IPS DF 19.7 (cell line): ENCODE results near the gene PLA2G12B.
"Not testable (repeated sequence)": the region's sequence is repeated elsewhere in the genome, so short reads cannot be mapped to it uniquely, and the experiment has no call there.

ENCODE experiments used
- DNase-seq: peaks from one replicate; pipeline ENCODE4 v3.0.0-alpha.2; 2013; ENCODE audit warnings: low read depth, low spot score

PLA2G12B gene

DNA sequence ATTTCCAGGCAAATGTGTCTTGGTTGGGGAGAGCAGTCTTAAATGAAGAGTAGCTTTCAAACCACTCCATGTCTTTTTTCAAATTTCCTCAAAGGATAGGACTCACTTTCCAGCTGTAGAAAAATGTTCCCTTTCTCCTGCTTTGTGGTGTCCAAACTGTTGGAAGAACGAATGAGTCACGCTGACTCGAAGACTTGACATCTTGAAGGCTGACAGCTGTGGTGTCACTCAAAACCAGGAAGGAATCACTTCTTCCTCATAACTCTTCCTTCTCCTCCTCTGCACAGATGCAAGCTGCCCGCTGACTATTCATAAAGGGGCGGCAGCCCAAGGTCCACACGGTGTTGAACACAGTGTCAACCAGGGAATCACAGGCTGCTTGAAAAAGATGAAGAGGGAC, 19.2 kb downstream of the PLA2G12B start:
- DNase-seq = no peak

- no peak for DNase-seq
Measured at GRCh38 chr10:72932259-72933015, 22.2 kb downstream of the PLA2G12B start.

DNA sequence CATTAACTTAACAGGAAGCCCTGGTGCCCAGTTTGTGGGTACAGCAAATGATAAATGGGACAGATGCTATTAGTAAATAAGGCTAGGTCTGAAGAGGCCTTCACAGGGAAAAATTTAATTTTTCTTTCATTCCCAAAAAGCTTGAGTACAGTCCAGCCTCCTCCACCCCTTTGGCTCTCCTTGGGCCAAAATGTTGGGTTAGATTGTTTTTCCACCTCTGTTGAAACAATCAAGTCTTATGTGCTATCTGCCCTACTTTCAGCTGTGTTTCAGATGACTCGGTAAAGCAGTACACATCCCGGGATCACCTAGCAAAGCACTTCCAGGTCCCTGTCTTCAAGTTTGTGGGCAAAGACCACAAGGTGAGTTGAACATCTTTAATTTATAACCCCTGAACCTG, 24.3 kb downstream of the PLA2G12B start:
- DNase-seq = no peak

- no peak for DNase-seq
Measured at GRCh38 chr10:72928798-72929197, 25.8 kb downstream of the PLA2G12B start.

DNA sequence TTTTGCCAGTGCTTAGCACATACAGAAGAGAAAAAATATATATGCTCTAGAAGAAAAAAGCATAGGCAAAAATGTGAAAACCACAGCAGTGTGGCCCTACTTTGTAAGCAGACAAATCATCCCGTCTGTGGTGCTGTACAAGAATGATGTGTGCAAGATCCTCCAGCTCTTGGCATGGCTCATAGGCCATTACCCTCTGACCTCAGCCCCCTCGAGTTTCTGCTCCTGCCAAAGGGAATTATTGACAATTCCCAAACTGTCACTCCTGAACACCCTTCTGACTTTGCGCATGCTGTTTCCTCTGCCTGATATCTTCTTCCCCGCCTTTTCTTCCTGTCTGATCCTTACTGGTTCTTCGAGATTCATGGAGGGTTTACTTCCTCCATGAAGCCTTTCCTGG, 27.1 kb downstream of the PLA2G12B start:
- DNase-seq = no peak

GRCh38 chr10:72925951-72926465, 28.6 kb downstream of the PLA2G12B start:
- DNase-seq = no peak

DNA sequence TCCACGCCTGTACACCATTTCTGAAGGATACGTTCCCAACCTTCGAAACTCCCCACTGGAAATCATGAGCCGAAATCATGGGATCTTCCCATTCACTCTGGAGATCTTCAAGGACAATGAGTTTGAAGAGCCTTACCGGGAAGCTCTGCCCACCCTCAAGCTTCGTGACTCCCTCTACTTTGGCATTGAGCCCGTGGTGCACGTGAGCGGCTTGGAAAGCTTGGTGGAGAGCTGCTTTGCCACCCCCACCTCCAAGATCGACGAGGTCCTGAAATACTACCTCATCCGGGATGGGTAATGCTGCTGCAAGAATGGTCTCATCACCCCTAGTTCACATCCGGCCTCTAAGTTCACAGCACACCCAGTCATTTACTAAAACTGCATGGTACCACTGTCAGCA, 30.3 kb downstream of the PLA2G12B start:
- no peak for DNase-seq

GRCh38 chr10:72921147-72921683, 33.4 kb downstream of the PLA2G12B start:
- not testable (repeated sequence) for DNase-seq

DNA sequence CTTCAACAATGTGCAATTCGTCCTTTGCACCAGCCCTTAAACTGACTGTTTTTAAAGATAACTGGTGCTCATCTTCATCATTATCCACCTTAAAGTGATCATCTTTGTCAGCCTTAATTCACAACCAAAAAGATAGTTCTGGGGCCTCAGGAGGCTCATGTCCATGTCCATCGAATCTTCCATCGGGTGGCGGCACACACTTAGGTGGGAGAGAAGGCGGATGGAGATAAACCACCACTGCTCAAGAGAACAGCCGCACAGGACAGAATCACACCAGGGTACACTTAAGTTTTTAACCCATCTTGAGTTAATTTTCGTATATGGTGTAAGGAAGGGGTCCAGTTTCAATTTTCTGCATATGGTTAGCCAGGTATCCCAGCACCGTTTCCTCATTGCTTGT, 36.3 kb downstream of the PLA2G12B start:
- DNase-seq = no peak

DNA sequence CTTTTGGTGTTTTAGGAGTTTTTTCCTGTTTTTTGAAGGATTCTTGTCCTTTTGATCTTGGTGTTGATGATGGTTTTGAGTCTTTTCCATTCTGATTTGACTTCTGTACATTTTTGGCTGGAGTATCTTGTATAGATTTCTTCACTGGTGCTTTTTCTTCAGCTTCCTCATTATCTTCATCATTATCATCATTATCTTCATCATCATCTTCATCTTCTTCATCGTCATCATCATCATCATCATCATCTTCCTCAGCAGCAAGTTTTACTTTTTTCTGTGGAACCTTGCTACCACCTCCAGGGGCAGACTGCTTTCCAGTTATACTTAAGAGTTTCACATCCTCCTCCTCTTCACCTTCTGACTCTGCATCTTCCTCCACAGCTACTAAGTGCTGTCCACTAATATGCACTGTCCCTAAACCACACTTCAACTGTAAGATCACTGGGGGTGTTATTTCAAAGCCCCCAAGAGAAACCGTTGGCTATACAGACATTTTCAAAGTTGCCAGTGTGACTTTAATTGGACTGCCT, 36.7 kb downstream of the PLA2G12B start:
- DNase-seq = not testable (repeated sequence)

DNA sequence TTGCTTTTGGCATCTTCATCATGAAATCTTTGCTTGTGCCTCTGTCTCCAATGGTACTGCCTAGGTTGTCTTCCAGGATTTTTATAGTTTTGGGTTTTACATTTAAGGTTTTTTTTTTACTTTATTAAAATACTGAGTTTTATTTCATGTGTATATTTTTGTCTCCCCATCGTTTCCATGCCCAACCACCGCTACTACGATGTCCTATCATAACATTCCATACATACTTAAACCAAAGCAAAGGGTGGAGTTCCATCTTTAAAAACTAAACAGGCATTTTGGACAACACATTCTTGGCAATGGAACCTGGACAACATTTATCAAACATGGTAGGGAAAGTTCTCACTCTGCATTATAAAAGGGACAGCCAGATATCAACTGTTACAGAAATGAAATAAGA, 37.4 kb downstream of the PLA2G12B start:
- not testable (repeated sequence) for DNase-seq

- no peak for DNase-seq
Measured at GRCh38 chr10:72913287-72913686, 41.3 kb downstream of the PLA2G12B start.

DNA sequence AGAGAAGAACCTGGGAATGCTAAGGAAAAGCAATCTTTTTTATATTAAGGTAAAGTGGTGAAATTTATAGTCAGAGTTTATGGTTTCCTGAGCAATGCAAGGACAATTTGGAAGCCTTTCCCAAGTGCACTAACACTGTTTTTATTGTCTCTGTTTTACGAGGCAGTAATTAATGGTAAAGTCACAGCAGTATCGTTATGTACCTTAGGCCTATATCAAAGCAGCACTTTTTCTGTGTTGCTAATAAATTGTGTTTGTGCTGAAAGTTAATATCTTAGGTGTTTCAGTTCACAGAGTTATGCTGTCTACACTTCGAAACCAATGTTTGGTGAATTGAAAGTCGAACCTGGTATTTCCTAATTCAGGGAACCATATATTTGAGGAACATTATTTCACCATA, 41.9 kb downstream of the PLA2G12B start:
- no peak for DNase-seq

DNA sequence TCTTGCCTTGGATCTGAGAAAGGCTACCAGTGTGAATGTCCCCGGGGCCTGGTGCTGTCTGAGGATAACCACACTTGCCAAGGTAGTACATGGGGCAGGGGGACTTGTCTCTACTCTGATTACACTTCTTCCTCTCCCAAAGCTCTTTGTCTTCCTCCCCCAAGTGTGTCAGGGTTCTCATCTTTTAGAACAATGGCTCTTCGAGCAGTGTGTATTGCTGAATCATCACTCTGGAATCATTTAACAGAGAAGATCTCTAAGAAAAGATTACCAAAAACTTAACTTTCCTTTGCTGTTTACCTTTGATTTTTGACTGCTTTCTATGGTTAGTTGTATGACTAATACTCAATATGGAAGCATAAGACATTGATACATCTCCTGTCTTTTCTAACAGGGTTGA, 42.8 kb downstream of the PLA2G12B start:
- no peak for DNase-seq

- DNase-seq = no peak
Measured at GRCh38 chr10:72910705-72911104, 43.9 kb downstream of the PLA2G12B start.

DNA sequence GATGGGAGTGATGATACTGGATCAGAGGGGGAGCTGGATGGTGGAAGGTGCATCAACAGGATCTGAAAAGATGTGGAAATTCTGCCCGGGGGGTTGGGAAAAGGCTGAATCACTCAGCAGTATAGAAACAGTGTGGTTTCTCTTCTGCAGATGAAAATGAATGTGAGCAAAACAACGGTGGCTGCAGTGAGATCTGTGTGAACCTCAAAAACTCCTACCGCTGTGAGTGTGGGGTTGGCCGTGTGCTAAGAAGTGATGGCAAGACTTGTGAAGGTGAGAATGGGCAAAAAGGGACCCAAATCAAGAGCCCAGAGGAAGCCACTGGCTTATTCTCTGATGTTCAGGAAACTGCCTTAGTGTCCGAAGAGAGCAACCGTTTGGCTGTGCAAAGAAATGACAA, 48.2 kb downstream of the PLA2G12B start:
- no peak for DNase-seq

DNA sequence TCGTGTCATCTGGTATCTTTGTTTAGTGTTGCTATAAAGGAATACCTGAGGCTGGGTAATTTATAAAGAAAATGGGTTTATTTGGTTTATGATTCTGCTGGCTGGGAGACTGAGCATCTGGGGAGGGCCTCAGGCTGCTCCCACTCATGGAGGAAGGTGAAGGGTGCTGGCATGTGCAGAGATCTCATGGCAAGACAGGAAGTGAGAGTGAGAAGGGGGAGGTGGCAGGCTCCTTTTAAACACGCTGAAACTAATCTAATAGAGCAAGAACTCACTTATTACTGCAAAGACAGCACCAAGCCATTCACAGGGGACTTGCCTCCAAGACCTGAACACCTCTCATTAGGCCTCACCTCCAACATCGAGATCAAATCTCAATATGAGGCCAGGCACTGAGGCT, 49.8 kb downstream of the PLA2G12B start:
- DNase-seq = no peak

- DNase-seq = not testable (repeated sequence)
Measured at GRCh38 chr10:72903941-72904446, 50.6 kb downstream of the PLA2G12B start.

GRCh38 chr10:72899545-72899944, 55.1 kb downstream of the PLA2G12B start:
- DNase-seq = no peak

- no peak for DNase-seq
Measured at GRCh38 chr10:72898616-72899015, 56.0 kb downstream of the PLA2G12B start.

- no peak for DNase-seq
Measured at GRCh38 chr10:72895236-72895850, 59.3 kb downstream of the PLA2G12B start.

DNA sequence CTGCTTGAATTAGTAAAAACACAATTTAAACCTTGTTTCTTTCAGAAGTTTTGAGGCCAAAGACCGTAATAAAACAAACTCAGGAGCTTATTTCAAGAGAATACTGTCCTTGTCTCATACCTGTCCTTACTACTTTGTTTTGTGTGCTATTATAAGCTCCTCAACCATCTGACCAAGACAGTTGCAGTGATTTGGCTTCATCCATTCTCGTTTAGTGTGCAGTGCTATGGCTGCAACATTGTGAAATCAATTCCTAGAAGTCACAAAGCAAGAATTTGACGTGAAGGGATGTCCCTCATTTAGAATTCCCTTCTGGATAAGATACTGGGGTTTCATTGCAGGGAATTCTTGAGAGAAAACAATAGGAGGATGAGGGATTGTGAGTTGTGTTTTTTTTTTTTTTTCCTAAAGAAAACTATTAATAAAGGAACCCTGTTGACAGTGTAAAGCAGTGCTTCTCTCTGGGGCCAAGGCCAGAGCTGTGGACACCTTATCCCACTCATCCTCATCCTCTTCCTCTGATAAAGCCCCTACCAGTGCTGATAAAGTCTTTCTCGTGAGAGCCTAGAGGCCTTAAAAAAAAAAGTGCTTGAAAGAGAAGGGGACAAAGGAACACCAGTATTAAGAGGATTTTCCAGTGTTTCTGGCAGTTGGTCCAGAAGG, 61.3 kb downstream of the PLA2G12B start, which contains the start of gene OIT3:
Gene OIT3, plus strand, starts transcription at position 604 of the 663 bp plus-strand sequence. CDS start 60 bp downstream, outside the sequence.
- no peak for DNase-seq
